ENCODE data around the gene DTNBP1. TPM values are rescaled to one million over a fixed set of nuclear protein-coding genes. Genes with fewer than 3 reads are reported as not detected.

Gene DTNBP1
- total and polyA plus RNA-seq, 2 of the 4 experiments (the other 2 are of a cell fraction): 4.8 to 18.7 TPM

DNA sequence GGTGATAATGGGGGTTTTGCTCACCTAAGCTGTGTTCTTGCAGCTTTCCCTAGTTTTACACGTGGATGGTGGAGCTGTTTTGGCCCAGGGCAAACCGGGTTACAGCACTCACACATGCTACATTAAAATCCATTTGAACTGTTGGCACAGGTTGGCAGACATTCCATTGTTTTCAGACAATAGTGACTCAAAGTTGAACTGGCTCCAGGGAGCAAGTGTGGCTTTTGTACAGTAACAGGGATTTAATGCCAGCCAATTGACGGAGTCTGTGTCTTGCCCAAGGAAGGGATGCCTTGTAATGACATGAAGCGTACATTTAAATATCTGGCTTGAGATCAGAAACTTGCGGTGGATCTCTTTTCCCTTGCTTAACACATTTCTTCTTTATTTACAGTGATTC lies 183.1 kb downstream of the DTNBP1 start:
- CTCF ChIA-PET: no interaction called here
- DNase-seq: no peak

More for the DNA sequence above, 183.1 kb downstream of the DTNBP1 start:
- no peak overlapping the region for H3K23ac ChIP-seq (ENCODE audit: low read depth, low read length)
- TF ChIP-seq MXI1 (IDR thresholded peaks at IDR 0.05; ENCODE audit: borderline replicate concordance, low read depth, low read length) (no peak), POLR2A (IDR thresholded peaks at IDR 0.05; ENCODE audit: low read depth, low read length) (no peak), NFE2L2 (IDR thresholded peaks at IDR 0.05; ENCODE audit: low read depth, low read length) (no peak), RCOR1 (IDR thresholded peaks at IDR 0.05; ENCODE audit: insufficient replicate concordance, low read length) (no peak), MAFK (IDR thresholded peaks at IDR 0.05; ENCODE audit: low read depth, low read length) (no peak), BHLHE40 (IDR thresholded peaks at IDR 0.05; ENCODE audit: low read depth, low read length) (no peak), MAZ (IDR thresholded peaks at IDR 0.05; ENCODE audit: borderline replicate concordance, low read depth, low read length) (no peak), CEBPB (IDR thresholded peaks at IDR 0.05; ENCODE audit: low read depth, low read length) (no peak), RAD21 (IDR thresholded peaks at IDR 0.05; ENCODE audit: low read length) (no peak), FOS (IDR thresholded peaks at IDR 0.05; ENCODE audit: low read depth, low read length) (no peak), SMC3 (IDR thresholded peaks at IDR 0.05; ENCODE audit: low read depth, low read length) (no peak), RFX5 (IDR thresholded peaks at IDR 0.05; ENCODE audit: low read depth, low read length) (no peak)
- TF ChIP-seq, protein P1, sequence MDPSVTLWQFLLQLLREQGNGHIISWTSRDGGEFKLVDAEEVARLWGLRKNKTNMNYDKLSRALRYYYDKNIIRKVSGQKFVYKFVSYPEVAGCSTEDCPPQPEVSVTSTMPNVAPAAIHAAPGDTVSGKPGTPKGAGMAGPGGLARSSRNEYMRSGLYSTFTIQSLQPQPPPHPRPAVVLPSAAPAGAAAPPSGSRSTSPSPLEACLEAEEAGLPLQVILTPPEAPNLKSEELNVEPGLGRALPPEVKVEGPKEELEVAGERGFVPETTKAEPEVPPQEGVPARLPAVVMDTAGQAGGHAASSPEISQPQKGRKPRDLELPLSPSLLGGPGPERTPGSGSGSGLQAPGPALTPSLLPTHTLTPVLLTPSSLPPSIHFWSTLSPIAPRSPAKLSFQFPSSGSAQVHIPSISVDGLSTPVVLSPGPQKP (IDR thresholded peaks at IDR 0.05; ENCODE audit: borderline replicate concordance, low read depth, low read length): no peak
- TF ChIP-seq, protein P2, sequence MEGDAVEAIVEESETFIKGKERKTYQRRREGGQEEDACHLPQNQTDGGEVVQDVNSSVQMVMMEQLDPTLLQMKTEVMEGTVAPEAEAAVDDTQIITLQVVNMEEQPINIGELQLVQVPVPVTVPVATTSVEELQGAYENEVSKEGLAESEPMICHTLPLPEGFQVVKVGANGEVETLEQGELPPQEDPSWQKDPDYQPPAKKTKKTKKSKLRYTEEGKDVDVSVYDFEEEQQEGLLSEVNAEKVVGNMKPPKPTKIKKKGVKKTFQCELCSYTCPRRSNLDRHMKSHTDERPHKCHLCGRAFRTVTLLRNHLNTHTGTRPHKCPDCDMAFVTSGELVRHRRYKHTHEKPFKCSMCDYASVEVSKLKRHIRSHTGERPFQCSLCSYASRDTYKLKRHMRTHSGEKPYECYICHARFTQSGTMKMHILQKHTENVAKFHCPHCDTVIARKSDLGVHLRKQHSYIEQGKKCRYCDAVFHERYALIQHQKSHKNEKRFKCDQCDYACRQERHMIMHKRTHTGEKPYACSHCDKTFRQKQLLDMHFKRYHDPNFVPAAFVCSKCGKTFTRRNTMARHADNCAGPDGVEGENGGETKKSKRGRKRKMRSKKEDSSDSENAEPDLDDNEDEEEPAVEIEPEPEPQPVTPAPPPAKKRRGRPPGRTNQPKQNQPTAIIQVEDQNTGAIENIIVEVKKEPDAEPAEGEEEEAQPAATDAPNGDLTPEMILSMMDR (conservative IDR thresholded peaks at IDR 0.05; ENCODE audit: low read depth, low read length): no peak
- H4K20me1 ChIP-seq (ENCODE audit: insufficient read depth, low read length): peaks cover 25% of the 10 kb centered on the region; the same call in 1 of the 2 replicates
- H3K4me3 ChIP-seq (ENCODE audit: insufficient read depth, low read depth, low read length): no peak overlapping the region
- no peaks in the 10 kb centered on the region for H3K9me3 ChIP-seq (ENCODE audit: control insufficient read depth, insufficient read depth, low read length)
- peaks cover 5% of the 10 kb centered on the region; the same call in 1 of the 2 replicates for H3K36me3 ChIP-seq (ENCODE audit: control insufficient read depth, insufficient read depth, low read length)
- H4K8ac ChIP-seq (ENCODE audit: low read depth in 2 of 2, low read length in 2 of 2): no peak overlapping the region
- H3K4me2 ChIP-seq (ENCODE audit: low read depth, low read length): no peak overlapping the region
- no peak overlapping the region for H2BK20ac ChIP-seq (ENCODE audit: low read depth, low read length)
- H3K4me1 ChIP-seq (ENCODE audit: control insufficient read depth, insufficient read depth, low read length): peaks cover 24% of the 10 kb centered on the region
- peaks cover 33% of the 10 kb centered on the region for H3K9me1 ChIP-seq (ENCODE audit: insufficient read depth, low read length)
- peaks cover 42 to 81% of the 10 kb centered on the region in 2 experiments for H3K79me1 ChIP-seq (ENCODE audit: low read depth in 1 of 2, low read length in 2 of 2)
- H2AK5ac ChIP-seq (ENCODE audit: low read depth, low read length): peak overlapping the region; percentile 2; the same call in 1 of the 2 replicates
- no peak overlapping the region for H3K27ac ChIP-seq (ENCODE audit: insufficient read depth, low read length)
- intact Hi-C loops (cut with micrococcal nuclease) (loop anchor here (10.0 kb wide), 1 partner anchor 415 kb away; no protein-coding TSS in a partner anchor), dilution Hi-C loops (cut with HindIII; ENCODE audit: low sequenced_read_pairs, unreplicated experiment) (no loop called here), in situ Hi-C loops (cut with MboI; ENCODE audit: low sequenced_read_pairs) (no loop called here)
- no peak overlapping the region for H3K56ac ChIP-seq (ENCODE audit: extremely low read depth, insufficient read depth, low read length)
- H3K9ac ChIP-seq (ENCODE audit: low read depth, low read length): no peak overlapping the region
- no CpG with 5 or more reads among the region's 5 CpGs for WGBS, 2 experiments (ENCODE audit: extremely low coverage in 2 of 2, insufficient read length in 1 of 2)
- H3K27me3 ChIP-seq (ENCODE audit: control insufficient read depth, insufficient read depth, low read length): no peaks in the 10 kb centered on the region
- no peak overlapping the region; the same call in 1 of the 2 replicates for H4K5ac ChIP-seq (ENCODE audit: low read depth, low read length)
- no peak overlapping the region for H3K4ac ChIP-seq (ENCODE audit: low read depth, low read length)
- no peak overlapping the region for H2BK5ac ChIP-seq (ENCODE audit: low read depth, low read length, poor library complexity, severe bottlenecking)
- no peak overlapping the region for H2AFZ ChIP-seq (replicated peaks; ENCODE audit: low read length, poor library complexity)
- BruUV-seq (replicated peaks): no TSS peak
- H3K14ac ChIP-seq (replicated peaks; ENCODE audit: low read depth, low read length): no peak overlapping the region
- H2AK9ac ChIP-seq (replicated peaks; ENCODE audit: low read depth, low read length, poor library complexity): no peak overlapping the region
- H4K91ac ChIP-seq (ENCODE audit: insufficient read depth, low read depth, low read length): no peak overlapping the region
- no peak overlapping the region for H2BK120ac ChIP-seq (ENCODE audit: low read depth, low read length)
- no peak for ATAC-seq (ENCODE audit: low read depth)
- H2BK15ac ChIP-seq (ENCODE audit: low read depth, low read length): no peak overlapping the region
- POLR2A ChIA-PET (ENCODE audit: unreplicated experiment): no interaction called here
- H3K18ac ChIP-seq (ENCODE audit: low read depth, low read length): no peak overlapping the region
